Measurements from ENCODE around the gene CCDC91. TPM values are rescaled to one million over a fixed set of nuclear protein-coding genes. Genes with fewer than 3 reads are reported as not detected.

CCDC91 gene
- total and polyA plus RNA-seq, 4 donors = 19.8 to 30.1 (median 28.7) TPM

DNA sequence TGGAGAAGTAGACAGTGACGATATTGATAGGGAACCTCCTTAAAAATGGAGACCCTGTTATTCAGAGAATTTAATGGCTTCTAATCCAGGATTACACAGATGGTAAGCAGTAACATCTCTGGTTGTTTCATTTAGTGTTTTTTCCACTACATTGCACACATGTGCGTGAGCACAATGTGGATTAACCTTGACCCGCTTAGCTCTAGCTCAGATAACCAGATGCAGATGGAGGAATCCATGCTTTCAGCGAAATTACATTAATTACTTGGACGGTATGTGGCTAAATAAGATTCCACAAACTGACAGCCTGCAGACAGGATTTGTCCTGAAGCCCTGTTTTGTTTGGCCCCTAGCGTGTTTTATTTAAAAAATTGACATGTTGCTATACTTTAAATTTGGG is 378.4 kb downstream of the CCDC91 start:
- Histone ChIP-seq H3K4me1 (ENCODE audit: control insufficient read depth in 1 of 2, insufficient read depth in 2 of 2, low read length in 2 of 2) (no peaks in the 10 kb centered on the region), H3K36me3 (ENCODE audit: control insufficient read depth in 1 of 2, insufficient read depth in 2 of 2, low read length in 1 of 2) (no peaks in the 10 kb centered on the region), H3K27me3 (ENCODE audit: control insufficient read depth in 1 of 2, insufficient read depth in 2 of 2, low read length in 1 of 2) (no peaks in the 10 kb centered on the region), H3K9me3 (ENCODE audit: control insufficient read depth, low read length) (peaks cover 1% of the 10 kb centered on the region), H3K27ac (ENCODE audit: low read depth in 1 of 2, low read length in 2 of 2) (no peak overlapping the region), H3K4me3 (ENCODE audit: low read length in 2 of 2) (no peak overlapping the region)
- intact Hi-C loops (cut with DNase I) = no loop called here
- ATAC-seq (ENCODE audit: low FRiP score) (no peak), DNase-seq (no peak)
- WGBS, 2 donors = 79 to 85% methylated on average over 6 of the region's 6 CpGs

DNA sequence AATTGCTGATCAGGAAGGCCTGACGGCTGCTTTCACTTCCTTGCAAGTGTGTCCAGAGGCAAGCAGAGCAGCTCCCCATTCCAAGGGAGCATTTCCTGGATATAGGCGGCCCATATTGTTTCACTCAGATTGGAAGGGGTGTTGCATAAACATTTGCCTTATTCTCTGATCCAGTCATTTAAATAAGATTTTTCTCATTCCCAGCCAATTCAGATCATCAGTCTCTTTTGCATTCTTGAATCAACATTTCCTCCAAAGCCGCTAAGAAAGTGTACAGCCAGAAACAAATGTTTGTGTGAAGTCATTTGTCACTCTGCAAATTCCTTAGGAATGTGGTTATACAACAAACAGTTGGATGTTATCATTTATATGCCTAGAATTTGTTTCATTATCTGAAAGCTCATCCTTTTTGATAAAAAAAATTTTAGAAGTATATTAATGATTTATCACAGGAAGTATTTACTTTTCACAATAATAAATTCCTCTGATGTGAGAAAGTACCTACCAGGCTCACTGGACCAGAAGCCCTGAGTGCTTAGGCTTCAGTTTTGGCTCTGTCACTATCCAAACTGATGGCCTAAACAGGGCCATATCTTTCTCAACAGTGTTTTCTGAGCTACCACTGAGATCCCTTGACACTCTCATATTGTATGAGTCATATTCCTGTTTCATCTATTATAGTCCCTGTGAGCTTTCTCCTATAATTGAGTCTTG is 379.6 kb downstream of the CCDC91 start:
- Histone ChIP-seq H3K36me3 (ENCODE audit: control insufficient read depth in 1 of 2, insufficient read depth in 2 of 2, low read length in 1 of 2) (no peaks in the 10 kb centered on the region), H3K4me3 (ENCODE audit: low read length in 2 of 2) (no peak overlapping the region), H3K4me1 (ENCODE audit: control insufficient read depth in 1 of 2, insufficient read depth in 2 of 2, low read length in 2 of 2) (no peaks in the 10 kb centered on the region), H3K27me3 (ENCODE audit: control insufficient read depth in 1 of 2, insufficient read depth in 2 of 2, low read length in 1 of 2) (no peaks in the 10 kb centered on the region), H3K9me3 (ENCODE audit: control insufficient read depth, low read length) (no peaks in the 10 kb centered on the region), H3K27ac (ENCODE audit: low read depth in 1 of 2, low read length in 2 of 2) (no peak overlapping the region)
- DNase-seq = no peak
- intact Hi-C loops (cut with DNase I) = no loop called here
- ATAC-seq (ENCODE audit: low FRiP score) = peak; percentile 66
- 54 to 64% methylated on average over 3 of the region's 3 CpGs for WGBS, 2 donors

DNA sequence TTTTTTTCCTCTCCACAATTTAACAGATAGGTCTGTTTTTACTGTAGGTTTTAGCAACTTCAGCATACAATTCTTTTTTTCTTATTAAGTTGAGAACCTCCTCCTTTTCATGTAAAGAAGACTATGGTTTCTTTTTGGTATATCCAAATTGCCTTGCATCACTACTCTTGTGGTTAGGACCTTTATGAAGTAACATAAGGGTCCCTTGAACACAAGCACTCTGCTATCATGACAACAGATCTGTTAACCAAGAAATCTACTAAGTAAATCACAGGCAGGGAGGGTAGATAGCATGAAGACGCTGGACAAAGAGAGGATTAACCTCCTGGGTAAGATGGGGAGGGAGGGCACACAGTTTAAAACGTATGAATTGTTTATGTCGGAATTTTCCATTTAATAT is 380.6 kb downstream of the CCDC91 start:
- Histone ChIP-seq H3K9me3 (ENCODE audit: control insufficient read depth, low read length) (no peaks in the 10 kb centered on the region), H3K27ac (ENCODE audit: low read depth in 1 of 2, low read length in 2 of 2) (no peak overlapping the region), H3K27me3 (ENCODE audit: control insufficient read depth in 1 of 2, insufficient read depth in 2 of 2, low read length in 1 of 2) (no peaks in the 10 kb centered on the region), H3K36me3 (ENCODE audit: control insufficient read depth in 1 of 2, insufficient read depth in 2 of 2, low read length in 1 of 2) (no peaks in the 10 kb centered on the region), H3K4me3 (ENCODE audit: low read length in 2 of 2) (no peak overlapping the region), H3K4me1 (ENCODE audit: control insufficient read depth in 1 of 2, insufficient read depth in 2 of 2, low read length in 2 of 2) (no peaks in the 10 kb centered on the region)
- DNase-seq = no peak
- no peak for ATAC-seq (ENCODE audit: low FRiP score)
- intact Hi-C loops (cut with DNase I) = no loop called here
- WGBS, 2 donors = 90 to 91% methylated on average over 3 of the region's 3 CpGs

DNA sequence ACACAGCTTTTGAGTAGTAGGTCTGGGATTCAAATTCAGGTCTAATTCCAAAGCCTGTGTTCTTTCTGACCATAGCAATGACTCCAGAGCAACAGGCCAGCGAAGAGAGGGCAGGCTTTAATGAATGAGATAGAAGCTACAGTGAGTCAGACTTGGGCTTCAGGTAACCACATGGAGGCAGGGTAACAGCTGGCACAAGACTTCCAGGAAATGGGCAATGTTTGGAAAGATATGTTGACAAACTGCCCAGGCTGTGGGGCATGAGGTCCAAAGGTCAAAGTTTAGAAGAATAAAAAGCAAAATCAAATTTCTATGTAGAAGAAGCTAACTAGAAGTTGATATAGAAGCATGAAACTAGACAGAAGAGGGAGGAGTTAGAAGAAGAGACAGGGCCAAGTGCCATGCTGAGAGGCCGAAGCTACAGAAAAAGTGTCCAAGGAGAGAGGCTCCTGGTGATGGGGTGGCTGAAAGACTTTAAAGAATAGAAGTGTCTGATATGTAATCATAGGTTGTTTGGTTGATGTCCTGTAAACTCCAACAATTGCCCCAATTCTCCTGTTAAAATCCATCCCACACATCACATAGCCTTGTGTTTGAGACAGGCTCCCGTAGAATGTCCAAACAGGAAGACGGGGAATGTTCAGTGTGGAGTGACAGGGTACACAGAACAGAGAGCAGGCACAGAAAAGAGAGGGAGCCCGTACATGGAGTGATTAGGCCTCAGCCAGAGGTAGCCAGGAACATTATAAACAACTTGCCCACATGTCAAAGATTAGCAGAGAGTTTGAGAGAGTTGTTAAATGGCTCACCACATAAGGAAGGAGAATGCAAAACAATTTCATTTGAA is 384.7 kb downstream of the CCDC91 start:
- H3K9me3 ChIP-seq (ENCODE audit: control insufficient read depth, low read length) = no peaks in the 10 kb centered on the region
- ATAC-seq (ENCODE audit: low FRiP score) (no peak), DNase-seq (no peak)
- intact Hi-C loops (cut with DNase I) = no loop called here
- WGBS, 2 donors = 83% methylated on average over 5 of the region's 5 CpGs
- no peak overlapping the region for H3K27ac ChIP-seq (ENCODE audit: low read depth in 1 of 2, low read length in 2 of 2)
- no peak overlapping the region for H3K4me3 ChIP-seq (ENCODE audit: low read length in 2 of 2)
- no peaks in the 10 kb centered on the region for H3K4me1 ChIP-seq (ENCODE audit: control insufficient read depth in 1 of 2, insufficient read depth in 2 of 2, low read length in 2 of 2)
- no peaks in the 10 kb centered on the region for H3K27me3 ChIP-seq (ENCODE audit: control insufficient read depth in 1 of 2, insufficient read depth in 2 of 2, low read length in 1 of 2)
- no peaks in the 10 kb centered on the region for H3K36me3 ChIP-seq (ENCODE audit: control insufficient read depth in 1 of 2, insufficient read depth in 2 of 2, low read length in 1 of 2)

DNA sequence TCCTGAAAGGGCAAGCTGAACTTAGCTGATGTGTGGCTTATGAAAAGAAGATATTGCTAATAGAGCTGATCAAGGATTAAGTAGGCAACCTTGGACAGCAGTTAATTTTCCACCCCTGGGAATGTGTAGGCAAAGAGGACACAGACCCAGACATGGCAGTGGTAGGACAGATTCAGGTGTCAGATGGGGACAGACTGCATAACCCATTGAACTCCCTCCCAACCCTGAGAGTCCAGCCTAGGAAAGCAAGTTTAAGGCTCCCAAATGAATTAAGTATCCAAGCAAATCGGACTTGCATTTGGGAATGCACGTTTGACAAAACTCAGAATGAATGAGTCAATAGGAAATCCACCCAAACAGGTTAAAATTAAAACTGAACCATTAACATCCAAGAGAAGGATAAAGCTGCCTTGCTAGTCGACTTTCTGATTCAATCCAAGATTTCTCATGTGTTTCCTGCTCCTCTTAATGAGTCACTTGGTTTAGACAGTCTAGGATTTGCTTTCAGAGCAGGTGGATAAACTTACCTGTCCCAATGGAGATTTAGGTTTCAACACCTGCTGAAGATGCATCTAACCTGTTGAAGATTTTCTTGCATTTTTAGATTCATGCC is 385.4 kb downstream of the CCDC91 start:
- Histone ChIP-seq H3K27me3 (ENCODE audit: control insufficient read depth in 1 of 2, insufficient read depth in 2 of 2, low read length in 1 of 2) (no peaks in the 10 kb centered on the region), H3K4me1 (ENCODE audit: control insufficient read depth in 1 of 2, insufficient read depth in 2 of 2, low read length in 2 of 2) (no peaks in the 10 kb centered on the region), H3K27ac (ENCODE audit: low read depth in 1 of 2, low read length in 2 of 2) (no peak overlapping the region), H3K36me3 (ENCODE audit: control insufficient read depth in 1 of 2, insufficient read depth in 2 of 2, low read length in 1 of 2) (no peaks in the 10 kb centered on the region), H3K4me3 (ENCODE audit: low read length in 2 of 2) (no peak overlapping the region), H3K9me3 (ENCODE audit: control insufficient read depth, low read length) (no peaks in the 10 kb centered on the region)
- 62 to 67% methylated on average over 3 of the region's 3 CpGs for WGBS, 2 donors
- DNase-seq (no peak), ATAC-seq (ENCODE audit: low FRiP score) (no peak)
- intact Hi-C loops (cut with DNase I) = no loop called here

DNA sequence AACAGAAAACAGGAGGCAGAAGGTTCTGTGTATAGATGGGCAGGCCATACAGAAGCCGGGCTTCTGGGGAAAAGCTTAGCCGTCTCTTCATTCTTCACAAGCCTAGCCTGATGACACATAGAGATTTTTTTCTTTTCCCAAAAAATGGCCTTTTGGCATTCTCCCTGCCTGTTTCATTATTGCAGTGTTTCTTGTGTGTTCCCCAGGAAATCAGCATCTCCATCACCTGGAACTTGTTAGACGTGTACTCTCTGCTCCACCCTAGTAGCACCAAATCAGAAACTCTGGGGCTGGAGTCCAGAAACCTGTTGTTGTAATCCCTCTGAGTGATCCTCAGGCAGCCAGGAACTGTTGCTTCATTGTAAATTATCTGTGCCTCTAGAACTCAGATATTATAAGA is 388.1 kb downstream of the CCDC91 start:
- Histone ChIP-seq H3K36me3 (ENCODE audit: control insufficient read depth in 1 of 2, insufficient read depth in 2 of 2, low read length in 1 of 2) (no peaks in the 10 kb centered on the region), H3K4me1 (ENCODE audit: control insufficient read depth in 1 of 2, insufficient read depth in 2 of 2, low read length in 2 of 2) (no peaks in the 10 kb centered on the region), H3K4me3 (ENCODE audit: low read length in 2 of 2) (no peak overlapping the region), H3K27ac (ENCODE audit: low read depth in 1 of 2, low read length in 2 of 2) (no peak overlapping the region), H3K27me3 (ENCODE audit: control insufficient read depth in 1 of 2, insufficient read depth in 2 of 2, low read length in 1 of 2) (no peaks in the 10 kb centered on the region), H3K9me3 (ENCODE audit: control insufficient read depth, low read length) (no peaks in the 10 kb centered on the region)
- no peak for DNase-seq
- 86 to 94% methylated on average over 3 of the region's 3 CpGs for WGBS, 2 donors
- no peak for ATAC-seq (ENCODE audit: low FRiP score)
- intact Hi-C loops (cut with DNase I) = no loop called here

DNA sequence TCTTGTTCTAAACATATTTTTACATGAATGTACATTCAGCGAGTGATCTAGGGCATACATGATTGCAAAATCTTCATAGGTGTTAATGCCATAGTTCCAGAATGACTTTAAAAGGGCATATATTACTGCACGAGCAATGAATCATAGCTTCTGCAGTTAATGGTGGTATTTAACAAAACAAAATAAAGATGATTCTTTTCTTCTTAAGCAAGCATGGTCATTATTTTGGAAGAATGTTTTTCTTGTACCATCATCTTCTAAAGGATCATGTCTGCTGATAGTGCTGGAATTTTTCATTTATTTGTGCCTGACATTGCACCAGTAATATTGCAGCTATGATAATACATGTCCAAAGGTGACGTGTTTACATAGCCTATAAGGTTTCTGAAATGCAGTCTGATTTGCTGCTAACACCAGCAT is 388.6 kb downstream of the CCDC91 start:
- Histone ChIP-seq H3K36me3 (ENCODE audit: control insufficient read depth in 1 of 2, insufficient read depth in 2 of 2, low read length in 1 of 2) (no peaks in the 10 kb centered on the region), H3K27me3 (ENCODE audit: control insufficient read depth in 1 of 2, insufficient read depth in 2 of 2, low read length in 1 of 2) (no peaks in the 10 kb centered on the region), H3K4me1 (ENCODE audit: control insufficient read depth in 1 of 2, insufficient read depth in 2 of 2, low read length in 2 of 2) (no peaks in the 10 kb centered on the region), H3K4me3 (ENCODE audit: low read length in 2 of 2) (no peak overlapping the region), H3K27ac (ENCODE audit: low read depth in 1 of 2, low read length in 2 of 2) (no peak overlapping the region), H3K9me3 (ENCODE audit: control insufficient read depth, low read length) (no peaks in the 10 kb centered on the region)
- ATAC-seq (ENCODE audit: low FRiP score) (no peak), DNase-seq (no peak)
- WGBS, 2 donors = 85 to 88% methylated on average over 3 of the region's 3 CpGs
- intact Hi-C loops (cut with DNase I) = no loop called here

DNA sequence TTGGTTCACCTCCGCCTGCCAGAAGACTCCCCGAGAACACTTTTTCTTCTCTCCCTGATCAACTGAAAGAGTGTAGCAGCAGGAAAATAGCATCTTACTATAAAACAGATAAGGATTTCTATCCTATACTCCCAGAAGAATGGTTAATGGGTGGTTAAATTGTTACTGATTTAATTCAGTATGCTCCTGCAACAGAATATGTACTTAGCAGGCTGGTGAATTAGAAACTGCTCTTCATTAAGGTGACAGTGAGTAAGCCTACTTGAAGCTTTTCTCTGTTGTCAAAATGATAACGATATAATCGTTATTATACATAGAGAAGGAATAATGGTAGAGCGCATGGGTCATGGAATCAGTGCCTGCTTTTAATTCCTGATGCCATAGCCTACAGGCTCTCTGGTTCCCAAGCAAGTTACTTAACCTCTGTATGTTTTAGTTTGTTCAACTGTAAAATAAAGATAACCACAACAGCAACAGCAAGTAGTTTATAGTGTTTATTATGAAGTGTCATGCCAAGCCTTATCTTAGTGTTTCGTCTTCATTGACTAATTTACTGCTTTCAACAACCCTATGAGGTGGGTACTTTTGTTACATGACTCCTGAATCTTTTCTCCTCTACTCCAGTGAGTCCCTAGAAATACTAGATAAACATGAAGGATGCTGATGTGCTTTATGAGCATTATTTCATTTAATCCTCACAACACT is 392.6 kb downstream of the CCDC91 start:
- no peak for DNase-seq
- H3K27me3 ChIP-seq (ENCODE audit: control insufficient read depth in 1 of 2, insufficient read depth in 2 of 2, low read length in 1 of 2) = no peaks in the 10 kb centered on the region
- no peaks in the 10 kb centered on the region for H3K36me3 ChIP-seq (ENCODE audit: control insufficient read depth in 1 of 2, insufficient read depth in 2 of 2, low read length in 1 of 2)
- WGBS, 2 donors = 83 to 85% methylated on average over 6 of the region's 6 CpGs
- H3K4me3 ChIP-seq (ENCODE audit: low read length in 2 of 2) = no peak overlapping the region
- ATAC-seq (ENCODE audit: low FRiP score) = no peak
- H3K4me1 ChIP-seq (ENCODE audit: control insufficient read depth in 1 of 2, insufficient read depth in 2 of 2, low read length in 2 of 2) = no peaks in the 10 kb centered on the region
- H3K9me3 ChIP-seq (ENCODE audit: control insufficient read depth, low read length) = no peaks in the 10 kb centered on the region
- intact Hi-C loops (cut with DNase I) = no loop called here
- H3K27ac ChIP-seq (ENCODE audit: low read depth in 1 of 2, low read length in 2 of 2) = no peak overlapping the region
